ENCODE measurements around the gene IBTK.
"Not testable (repeated sequence)": the region's sequence is repeated elsewhere in the genome, so short reads cannot be mapped to it uniquely, and the experiment has no call there.

The IBTK gene

GRCh38 chr6:82131441-82131840 is 116.1 kb downstream of the IBTK start:
- intact Hi-C loops (cut with DNase I) = no loop called here
- DNase-seq = no peak

DNA sequence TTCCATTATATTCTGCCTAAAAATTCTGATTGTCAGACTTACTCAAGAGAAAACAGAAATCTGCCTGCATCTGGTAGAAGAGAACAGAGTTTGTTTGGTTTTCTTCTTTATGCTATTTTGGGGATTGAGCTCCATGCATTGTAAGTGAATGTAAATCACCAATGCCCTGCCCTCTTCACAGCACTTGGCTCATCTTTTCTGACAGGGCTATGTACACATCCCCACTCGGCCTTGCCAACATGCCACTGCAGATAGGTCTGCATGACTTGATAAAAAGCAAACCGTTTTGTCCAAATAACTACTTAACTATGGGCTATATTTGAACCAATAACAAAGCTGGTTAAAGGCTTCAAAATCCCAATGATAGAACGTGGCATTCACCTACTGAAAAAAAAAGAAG is 117.7 kb downstream of the IBTK start:
- DNase-seq = no peak
- intact Hi-C loops (cut with DNase I) = no loop called here

- DNase-seq; intact Hi-C loops (cut with DNase I): not testable (repeated sequence)
These were observed 118.6 kb downstream of the IBTK start for GRCh38 chr6:82128973-82129372.

DNA sequence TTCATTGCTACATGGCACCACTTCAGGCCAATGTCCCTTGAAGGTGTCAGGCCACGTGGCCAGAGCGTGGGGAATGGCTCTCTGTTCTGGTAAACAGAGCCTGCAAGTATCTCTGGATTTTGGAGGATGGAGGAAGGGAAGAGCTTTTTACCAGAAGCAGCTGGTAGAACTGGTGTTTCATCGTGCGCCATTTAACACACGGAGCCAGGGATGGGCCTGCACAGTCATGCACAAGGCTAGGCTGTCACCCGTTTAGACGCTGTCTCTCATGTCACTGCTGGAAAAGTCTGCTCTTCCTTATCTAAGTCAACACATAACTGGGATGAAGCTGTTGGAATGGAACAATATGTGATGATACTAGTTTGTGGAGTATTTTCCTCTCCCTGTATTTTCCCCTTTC is 123.9 kb downstream of the IBTK start:
- no peak for DNase-seq
- intact Hi-C loops (cut with DNase I) = no loop called here

All from head of caudate nucleus (tissue), 42 donors.